WI38 (cell line): ENCODE results near the gene ACRBP.

Source experiments
- H3K4me3 ChIP-seq: 2 replicates; pipeline ENCODE4 v1.5.1; 2011; ENCODE audit warnings: low read depth, mild to moderate bottlenecking, control low read depth, low read length
- TF ChIP-seq, protein P1 (sequence below): IDR thresholded peaks from 2 replicates; pipeline ENCODE4 v1.5.1; 2012; ENCODE audit warnings: low read depth, mild to moderate bottlenecking, control low read depth, low read length

The ACRBP gene

DNA sequence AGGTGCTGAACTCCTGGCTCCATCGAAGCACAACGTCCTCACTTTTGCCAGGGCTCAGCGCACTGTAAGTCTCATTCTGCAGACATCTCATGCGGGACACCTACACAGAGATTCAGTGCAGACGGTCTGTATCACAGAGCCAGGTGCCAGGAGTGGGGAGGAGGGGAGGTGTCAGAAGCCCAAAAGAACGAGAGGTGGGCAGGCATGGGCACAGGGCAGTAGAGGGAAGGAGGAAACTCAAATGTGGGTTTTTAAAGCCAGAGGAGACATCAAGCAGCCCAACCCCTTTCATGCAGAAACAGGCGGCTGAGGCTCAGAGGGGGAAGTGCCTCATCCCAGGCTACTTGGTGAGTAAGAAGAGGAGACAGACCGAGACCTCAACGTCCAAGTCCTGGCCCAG is 8.9 kb downstream of the ACRBP start:
- H3K4me3 ChIP-seq, result no peak overlapping the region
- TF ChIP-seq, protein P1, sequence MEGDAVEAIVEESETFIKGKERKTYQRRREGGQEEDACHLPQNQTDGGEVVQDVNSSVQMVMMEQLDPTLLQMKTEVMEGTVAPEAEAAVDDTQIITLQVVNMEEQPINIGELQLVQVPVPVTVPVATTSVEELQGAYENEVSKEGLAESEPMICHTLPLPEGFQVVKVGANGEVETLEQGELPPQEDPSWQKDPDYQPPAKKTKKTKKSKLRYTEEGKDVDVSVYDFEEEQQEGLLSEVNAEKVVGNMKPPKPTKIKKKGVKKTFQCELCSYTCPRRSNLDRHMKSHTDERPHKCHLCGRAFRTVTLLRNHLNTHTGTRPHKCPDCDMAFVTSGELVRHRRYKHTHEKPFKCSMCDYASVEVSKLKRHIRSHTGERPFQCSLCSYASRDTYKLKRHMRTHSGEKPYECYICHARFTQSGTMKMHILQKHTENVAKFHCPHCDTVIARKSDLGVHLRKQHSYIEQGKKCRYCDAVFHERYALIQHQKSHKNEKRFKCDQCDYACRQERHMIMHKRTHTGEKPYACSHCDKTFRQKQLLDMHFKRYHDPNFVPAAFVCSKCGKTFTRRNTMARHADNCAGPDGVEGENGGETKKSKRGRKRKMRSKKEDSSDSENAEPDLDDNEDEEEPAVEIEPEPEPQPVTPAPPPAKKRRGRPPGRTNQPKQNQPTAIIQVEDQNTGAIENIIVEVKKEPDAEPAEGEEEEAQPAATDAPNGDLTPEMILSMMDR, result no peak

DNA sequence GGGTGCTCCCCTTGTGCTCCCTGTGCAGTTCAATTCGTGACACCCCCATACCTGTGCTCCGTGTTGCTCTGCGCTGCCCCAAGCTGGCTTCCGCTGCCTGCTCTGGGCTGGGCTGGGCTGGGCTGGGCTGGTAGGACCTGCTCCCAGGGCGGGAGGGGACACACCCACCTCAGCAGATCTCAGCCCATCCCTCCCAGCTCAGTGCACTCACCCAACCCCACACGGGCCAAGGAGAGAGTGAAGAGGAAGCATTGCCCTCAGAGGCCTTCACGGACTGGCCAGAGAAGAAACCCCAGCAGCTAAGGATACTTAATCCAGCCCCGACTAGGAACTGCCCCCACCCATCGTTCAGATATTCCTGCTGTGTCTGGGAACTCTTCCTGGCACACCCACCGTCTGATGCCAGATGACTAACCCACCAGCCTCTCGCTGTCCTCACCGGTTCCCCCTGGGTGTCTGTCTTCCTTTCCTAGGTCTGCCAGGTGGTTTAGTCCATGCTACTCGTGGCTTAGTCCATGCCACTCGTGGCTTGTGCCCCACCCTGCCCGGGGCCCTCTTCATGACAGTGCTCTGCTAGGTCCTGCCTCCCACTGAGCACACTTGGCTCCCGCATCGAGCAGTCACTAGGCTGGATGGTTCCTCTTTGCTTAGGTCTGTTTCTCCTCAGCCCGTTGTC is 11.2 kb downstream of the ACRBP start, which contains the start of gene LPAR5:
TSS of gene LPAR5 (minus strand) at position 104 of the 676 bp plus-strand sequence. CDS start 14,711 bp downstream, outside the sequence.
- no peak within 1 kb of the TSS for H3K4me3 ChIP-seq
- TF ChIP-seq, protein P1, result no peak

DNA sequence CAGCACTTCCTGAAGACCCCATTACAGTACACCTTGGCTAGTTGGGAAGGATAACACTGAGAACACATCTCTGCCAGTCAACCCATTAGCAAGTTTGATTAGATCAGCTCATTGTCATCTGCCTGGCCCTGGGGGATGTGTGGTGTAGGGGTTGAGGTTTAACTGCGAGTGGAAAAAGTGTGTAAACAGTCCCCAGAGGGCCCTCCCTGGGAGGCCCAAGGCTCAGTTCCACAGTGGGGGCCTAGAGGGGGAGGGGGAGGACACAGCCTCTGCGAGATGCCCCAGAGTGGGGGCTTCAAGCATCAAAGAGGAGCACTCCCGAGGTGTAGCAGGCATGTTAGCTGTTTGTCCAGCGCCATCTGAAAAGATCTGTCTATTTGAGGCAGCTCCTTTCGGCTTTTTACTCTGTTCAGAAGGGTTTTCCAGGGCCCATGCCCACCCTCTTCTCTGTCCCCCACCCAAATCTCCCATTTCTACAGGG is 11.8 kb downstream of the ACRBP start:
- TF ChIP-seq, protein P1, result no peak
- H3K4me3 ChIP-seq, result no peak overlapping the region

DNA sequence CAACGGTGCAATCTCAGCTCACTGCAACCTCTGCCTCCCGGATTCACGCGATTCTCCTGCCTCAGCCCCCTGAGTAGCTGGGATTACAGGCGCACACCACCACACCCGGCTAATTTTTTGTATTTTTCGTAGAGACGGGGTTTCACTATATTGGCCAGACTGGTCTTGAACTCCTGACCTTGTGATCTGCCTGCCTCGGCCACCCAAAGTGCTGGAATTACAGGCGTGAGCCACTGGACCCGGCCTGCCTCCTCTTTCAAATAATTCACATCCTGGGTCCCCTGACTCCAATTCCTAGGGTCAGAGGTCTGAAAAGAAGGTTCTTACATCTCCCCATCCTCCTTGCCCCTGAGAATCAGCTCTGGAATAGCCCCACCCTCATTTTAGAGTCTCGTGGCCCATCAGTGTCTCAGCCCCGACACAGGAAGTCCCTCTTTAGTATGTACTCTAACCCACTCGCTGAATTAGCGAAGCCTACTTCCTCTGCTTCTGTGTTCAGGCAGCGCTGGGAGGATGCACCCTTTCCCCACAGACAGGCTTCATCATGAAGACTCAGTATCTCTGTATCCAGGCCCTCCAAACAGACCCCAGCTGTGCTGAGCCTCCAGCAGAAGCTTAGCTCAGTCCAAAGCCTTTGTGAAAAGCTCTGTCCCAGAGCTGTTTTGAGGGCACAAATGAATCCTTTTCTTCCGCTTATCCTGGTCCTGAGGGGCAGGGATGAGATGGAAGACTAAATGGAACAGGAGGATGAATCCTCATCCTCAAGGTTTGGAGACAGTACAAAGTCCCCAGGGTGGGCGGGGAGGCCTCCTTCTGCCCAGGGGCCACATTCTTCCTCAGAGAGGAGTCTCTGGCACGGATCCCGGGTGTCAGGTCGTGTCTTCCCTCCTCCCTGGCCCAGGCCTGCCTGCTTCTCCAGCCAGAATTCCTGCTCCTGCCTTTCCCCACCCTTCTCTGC is 14.9 kb downstream of the ACRBP start:
- H3K4me3 ChIP-seq, result no peak overlapping the region
- TF ChIP-seq, protein P1, result no peak

DNA sequence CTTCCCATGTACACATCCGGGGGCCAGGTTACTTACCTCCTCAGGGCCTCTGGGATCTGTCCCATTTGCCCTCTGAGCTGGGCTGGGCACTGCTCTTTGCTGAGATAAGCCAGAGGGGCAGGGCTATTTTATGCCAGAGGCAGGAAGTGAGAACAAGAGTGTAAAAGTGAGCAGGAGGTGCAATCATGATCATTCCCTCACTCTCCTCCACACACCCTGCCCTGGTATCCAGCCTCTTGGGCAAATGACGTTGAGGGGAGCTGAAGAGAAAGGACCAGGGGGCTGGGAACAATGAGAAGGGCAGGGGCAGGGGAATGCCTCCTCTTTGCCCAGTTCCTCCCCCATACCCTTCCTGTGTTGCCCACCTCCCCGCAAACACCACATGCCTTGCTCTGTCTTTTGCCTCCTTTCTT is 15.7 kb downstream of the ACRBP start:
- no peak overlapping the region for H3K4me3 ChIP-seq
- TF ChIP-seq, protein P1, result no peak

DNA sequence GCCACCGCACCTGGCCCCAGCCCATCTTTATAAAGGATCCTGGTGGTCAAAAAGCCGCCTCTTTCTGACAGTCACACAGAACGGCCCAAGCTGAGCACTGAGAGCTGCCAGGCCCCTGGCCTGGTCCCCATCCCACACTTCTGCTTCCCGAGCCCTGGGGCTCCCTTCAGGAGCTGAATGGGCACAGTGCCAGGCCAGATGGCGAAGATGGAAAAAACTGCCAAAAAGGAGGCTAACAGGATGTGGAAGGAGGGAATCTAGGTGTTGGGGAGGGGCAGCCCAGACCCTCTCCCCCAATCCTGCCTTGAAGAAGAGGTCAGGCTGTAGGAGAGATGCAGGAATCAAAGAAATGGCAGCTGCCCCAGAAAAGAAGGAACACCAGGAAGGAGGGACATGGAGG is 16.5 kb downstream of the ACRBP start:
- TF ChIP-seq, protein P1, result no peak
- H3K4me3 ChIP-seq, result no peak overlapping the region
